ENCODE results near the gene NAGLU. TPM values are rescaled to one million over a fixed set of nuclear protein-coding genes. Genes with fewer than 3 reads are reported as not detected.

Gene NAGLU
- total RNA-seq, 3 donors from 2014 or later: 42.9 to 101 (median 48.4) TPM

DNA sequence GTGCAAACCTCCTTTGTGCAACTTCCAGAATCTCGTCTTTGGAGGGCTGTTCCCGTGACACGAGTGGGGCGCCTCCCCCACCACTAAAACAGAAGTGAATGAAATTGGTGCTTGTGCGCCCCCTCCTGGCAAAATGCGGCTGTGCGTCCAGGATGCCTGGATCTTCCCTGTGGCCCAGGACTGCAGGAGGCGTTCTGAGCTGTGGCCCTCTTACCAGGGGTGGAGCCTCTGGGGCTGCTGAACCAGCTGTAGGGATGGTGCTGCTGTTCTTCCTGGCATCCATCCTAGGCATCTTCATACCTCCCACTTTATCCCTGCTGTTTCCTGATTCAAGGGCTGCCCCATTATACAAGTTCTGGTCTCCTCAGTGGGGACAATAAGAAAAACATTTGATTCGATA, 18.5 kb upstream of the NAGLU start:
- H3K36me3 ChIP-seq: no peaks in the 10 kb centered on the region
- no peaks in the 10 kb centered on the region for H3K27me3 ChIP-seq
- H3K4me3 ChIP-seq: no peak overlapping the region
- DNase-seq (ENCODE audit: low spot score in 2 of 2): peak; percentile 85 to 86
- H3K9me3 ChIP-seq: no peaks in the 10 kb centered on the region
- H3K4me1 ChIP-seq: peaks cover 40 to 45% of the 10 kb centered on the region in 2 donors
- intact Hi-C loops (cut with DNase I; ENCODE audit: low total_unique reads): no loop called here
- H3K27ac ChIP-seq: peak overlapping the region; percentile 96 to 99
- TF ChIP-seq POLR2A (IDR thresholded peaks at IDR 0.05): no peak
- TF ChIP-seq, protein P1, sequence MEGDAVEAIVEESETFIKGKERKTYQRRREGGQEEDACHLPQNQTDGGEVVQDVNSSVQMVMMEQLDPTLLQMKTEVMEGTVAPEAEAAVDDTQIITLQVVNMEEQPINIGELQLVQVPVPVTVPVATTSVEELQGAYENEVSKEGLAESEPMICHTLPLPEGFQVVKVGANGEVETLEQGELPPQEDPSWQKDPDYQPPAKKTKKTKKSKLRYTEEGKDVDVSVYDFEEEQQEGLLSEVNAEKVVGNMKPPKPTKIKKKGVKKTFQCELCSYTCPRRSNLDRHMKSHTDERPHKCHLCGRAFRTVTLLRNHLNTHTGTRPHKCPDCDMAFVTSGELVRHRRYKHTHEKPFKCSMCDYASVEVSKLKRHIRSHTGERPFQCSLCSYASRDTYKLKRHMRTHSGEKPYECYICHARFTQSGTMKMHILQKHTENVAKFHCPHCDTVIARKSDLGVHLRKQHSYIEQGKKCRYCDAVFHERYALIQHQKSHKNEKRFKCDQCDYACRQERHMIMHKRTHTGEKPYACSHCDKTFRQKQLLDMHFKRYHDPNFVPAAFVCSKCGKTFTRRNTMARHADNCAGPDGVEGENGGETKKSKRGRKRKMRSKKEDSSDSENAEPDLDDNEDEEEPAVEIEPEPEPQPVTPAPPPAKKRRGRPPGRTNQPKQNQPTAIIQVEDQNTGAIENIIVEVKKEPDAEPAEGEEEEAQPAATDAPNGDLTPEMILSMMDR (IDR thresholded peaks at IDR 0.05): peak; percentile 91 to 93 (median 91)
- TF ChIP-seq POLR2AphosphoS5 (IDR thresholded peaks at IDR 0.05): peak; percentile 18 to 78 (median 66)

- no peaks in the 10 kb centered on the region for H3K27me3 ChIP-seq
- H3K36me3 ChIP-seq: no peaks in the 10 kb centered on the region
- intact Hi-C loops (cut with DNase I; ENCODE audit: low total_unique reads): no loop called here
- peaks cover 40 to 50% of the 10 kb centered on the region in 2 donors for H3K4me1 ChIP-seq
- H3K9me3 ChIP-seq: no peaks in the 10 kb centered on the region
- H3K27ac ChIP-seq: peak overlapping the region; percentile 96 to 99
- peak overlapping the region in 1 of 3 donors; percentile 22 for H3K4me3 ChIP-seq
- DNase-seq (ENCODE audit: low spot score in 2 of 2): peak; percentile 63 to 89
- TF ChIP-seq POLR2A (IDR thresholded peaks at IDR 0.05) (no peak), POLR2AphosphoS5 (IDR thresholded peaks at IDR 0.05) (peak; percentile 61 to 94 (median 83))
- TF ChIP-seq, protein P1 (IDR thresholded peaks at IDR 0.05): no peak
These were observed 17.8 kb upstream of the NAGLU start for GRCh38 chr17:42518046-42518754.

- H3K9me3 ChIP-seq: no peaks in the 10 kb centered on the region
- H3K27me3 ChIP-seq: no peaks in the 10 kb centered on the region
- no peak for DNase-seq (ENCODE audit: low spot score in 2 of 2)
- intact Hi-C loops (cut with DNase I; ENCODE audit: low total_unique reads): no loop called here
- H3K4me3 ChIP-seq: peak overlapping the region in 1 of 3 donors; percentile 47
- peaks cover 40 to 52% of the 10 kb centered on the region in 2 donors for H3K4me1 ChIP-seq
- peak overlapping the region; percentile 96 to 99 for H3K27ac ChIP-seq
- TF ChIP-seq, protein P1 (IDR thresholded peaks at IDR 0.05): no peak
- TF ChIP-seq POLR2A (IDR thresholded peaks at IDR 0.05) (no peak), POLR2AphosphoS5 (IDR thresholded peaks at IDR 0.05) (no peak)
- H3K36me3 ChIP-seq: no peaks in the 10 kb centered on the region
These were observed 17.1 kb upstream of the NAGLU start for GRCh38 chr17:42518755-42519545.

GRCh38 chr17:42519546-42520491, 16.2 kb upstream of the NAGLU start:
- peak; percentile 83 to 95 for DNase-seq (ENCODE audit: low spot score in 2 of 2)
- Histone ChIP-seq H3K27me3 (no peaks in the 10 kb centered on the region), H3K36me3 (no peaks in the 10 kb centered on the region), H3K9me3 (no peaks in the 10 kb centered on the region), H3K27ac (peak overlapping the region; percentile 96 to 99), H3K4me3 (peak overlapping the region in 2 of 3 donors; percentile 8 to 47), H3K4me1 (peaks cover 40 to 52% of the 10 kb centered on the region in 2 donors)
- intact Hi-C loops (cut with DNase I; ENCODE audit: low total_unique reads): no loop called here
- TF ChIP-seq POLR2AphosphoS5 (IDR thresholded peaks at IDR 0.05) (peak; percentile 49 to 81 (median 80)), POLR2A (IDR thresholded peaks at IDR 0.05) (no peak)
- TF ChIP-seq, protein P1 (IDR thresholded peaks at IDR 0.05): no peak
